ENCODE results near the gene LSP1.

DNA sequence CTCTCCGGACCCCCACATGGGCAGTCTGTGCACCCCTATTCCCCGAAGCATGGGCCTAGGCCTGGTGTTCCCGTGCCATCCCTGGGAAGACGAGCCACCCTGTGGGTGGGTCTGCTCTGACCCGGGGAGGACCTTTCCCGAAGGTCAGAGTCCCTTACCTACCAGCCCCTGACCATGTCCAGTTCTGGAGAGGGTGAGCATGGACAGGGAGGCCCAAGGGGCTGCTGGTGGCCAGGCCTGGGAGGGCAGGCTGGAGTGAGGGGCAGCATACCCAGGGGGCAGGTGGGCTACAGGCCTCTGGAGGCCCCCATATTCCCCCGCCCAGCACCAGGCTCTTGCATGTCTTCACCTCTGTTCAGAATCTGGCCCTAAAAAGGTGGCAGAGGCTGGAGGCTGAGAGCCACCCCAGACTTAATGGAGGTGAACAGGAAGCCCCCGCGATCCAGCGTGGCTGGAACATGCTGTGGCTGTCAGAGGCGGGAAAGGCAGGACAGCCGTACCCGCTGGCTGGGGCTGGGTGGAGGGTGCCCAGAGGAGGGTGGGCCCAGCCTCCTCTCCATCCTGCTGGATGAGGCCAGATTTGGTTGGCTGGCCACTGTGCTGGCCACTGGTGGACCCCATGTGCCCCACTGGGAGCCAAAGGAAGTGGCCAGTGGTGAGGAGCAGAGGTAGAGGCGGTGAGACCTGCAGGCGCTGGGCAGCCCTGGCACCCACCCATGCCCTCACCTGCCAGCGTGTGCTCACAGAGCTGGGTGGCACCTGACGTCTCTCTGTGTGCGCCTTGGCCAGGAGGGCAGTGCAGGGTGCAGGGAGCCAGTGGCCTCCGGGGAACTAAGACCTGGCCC is 29.3 kb upstream of the LSP1 start:
- no peak for TF ChIP-seq ZBTB7A (IDR thresholded peaks at IDR 0.05; ENCODE audit: low read depth)
- TF ChIP-seq, protein P1, sequence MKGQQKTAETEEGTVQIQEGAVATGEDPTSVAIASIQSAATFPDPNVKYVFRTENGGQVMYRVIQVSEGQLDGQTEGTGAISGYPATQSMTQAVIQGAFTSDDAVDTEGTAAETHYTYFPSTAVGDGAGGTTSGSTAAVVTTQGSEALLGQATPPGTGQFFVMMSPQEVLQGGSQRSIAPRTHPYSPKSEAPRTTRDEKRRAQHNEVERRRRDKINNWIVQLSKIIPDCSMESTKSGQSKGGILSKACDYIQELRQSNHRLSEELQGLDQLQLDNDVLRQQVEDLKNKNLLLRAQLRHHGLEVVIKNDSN (IDR thresholded peaks at IDR 0.05) = no peak
- TF ChIP-seq EGR1 (IDR thresholded peaks at IDR 0.05) = no peak
- TF ChIP-seq TEAD4 (IDR thresholded peaks at IDR 0.05) = no peak
- TF ChIP-seq, protein P2, sequence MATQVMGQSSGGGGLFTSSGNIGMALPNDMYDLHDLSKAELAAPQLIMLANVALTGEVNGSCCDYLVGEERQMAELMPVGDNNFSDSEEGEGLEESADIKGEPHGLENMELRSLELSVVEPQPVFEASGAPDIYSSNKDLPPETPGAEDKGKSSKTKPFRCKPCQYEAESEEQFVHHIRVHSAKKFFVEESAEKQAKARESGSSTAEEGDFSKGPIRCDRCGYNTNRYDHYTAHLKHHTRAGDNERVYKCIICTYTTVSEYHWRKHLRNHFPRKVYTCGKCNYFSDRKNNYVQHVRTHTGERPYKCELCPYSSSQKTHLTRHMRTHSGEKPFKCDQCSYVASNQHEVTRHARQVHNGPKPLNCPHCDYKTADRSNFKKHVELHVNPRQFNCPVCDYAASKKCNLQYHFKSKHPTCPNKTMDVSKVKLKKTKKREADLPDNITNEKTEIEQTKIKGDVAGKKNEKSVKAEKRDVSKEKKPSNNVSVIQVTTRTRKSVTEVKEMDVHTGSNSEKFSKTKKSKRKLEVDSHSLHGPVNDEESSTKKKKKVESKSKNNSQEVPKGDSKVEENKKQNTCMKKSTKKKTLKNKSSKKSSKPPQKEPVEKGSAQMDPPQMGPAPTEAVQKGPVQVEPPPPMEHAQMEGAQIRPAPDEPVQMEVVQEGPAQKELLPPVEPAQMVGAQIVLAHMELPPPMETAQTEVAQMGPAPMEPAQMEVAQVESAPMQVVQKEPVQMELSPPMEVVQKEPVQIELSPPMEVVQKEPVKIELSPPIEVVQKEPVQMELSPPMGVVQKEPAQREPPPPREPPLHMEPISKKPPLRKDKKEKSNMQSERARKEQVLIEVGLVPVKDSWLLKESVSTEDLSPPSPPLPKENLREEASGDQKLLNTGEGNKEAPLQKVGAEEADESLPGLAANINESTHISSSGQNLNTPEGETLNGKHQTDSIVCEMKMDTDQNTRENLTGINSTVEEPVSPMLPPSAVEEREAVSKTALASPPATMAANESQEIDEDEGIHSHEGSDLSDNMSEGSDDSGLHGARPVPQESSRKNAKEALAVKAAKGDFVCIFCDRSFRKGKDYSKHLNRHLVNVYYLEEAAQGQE (IDR thresholded peaks at IDR 0.05; ENCODE audit: low read depth) = no peak
- no peak for TF ChIP-seq EP300 (IDR thresholded peaks at IDR 0.05; ENCODE audit: borderline replicate concordance)
- no peak for TF ChIP-seq TCF12 (IDR thresholded peaks at IDR 0.05; ENCODE audit: low read depth)
- no peak for TF ChIP-seq YY1 (IDR thresholded peaks at IDR 0.05; ENCODE audit: low read depth)
- no peak for TF ChIP-seq RAD21 (IDR thresholded peaks at IDR 0.05; ENCODE audit: low read depth)
- no peak for TF ChIP-seq CEBPB (IDR thresholded peaks at IDR 0.05)

All from Ishikawa (cell line).